Measurements from ENCODE around the gene FCRL6.

Gene FCRL6

GRCh38 chr1:159799446-159799985, 2.6 kb upstream of the FCRL6 start:
- no peak for DNase-seq

DNA sequence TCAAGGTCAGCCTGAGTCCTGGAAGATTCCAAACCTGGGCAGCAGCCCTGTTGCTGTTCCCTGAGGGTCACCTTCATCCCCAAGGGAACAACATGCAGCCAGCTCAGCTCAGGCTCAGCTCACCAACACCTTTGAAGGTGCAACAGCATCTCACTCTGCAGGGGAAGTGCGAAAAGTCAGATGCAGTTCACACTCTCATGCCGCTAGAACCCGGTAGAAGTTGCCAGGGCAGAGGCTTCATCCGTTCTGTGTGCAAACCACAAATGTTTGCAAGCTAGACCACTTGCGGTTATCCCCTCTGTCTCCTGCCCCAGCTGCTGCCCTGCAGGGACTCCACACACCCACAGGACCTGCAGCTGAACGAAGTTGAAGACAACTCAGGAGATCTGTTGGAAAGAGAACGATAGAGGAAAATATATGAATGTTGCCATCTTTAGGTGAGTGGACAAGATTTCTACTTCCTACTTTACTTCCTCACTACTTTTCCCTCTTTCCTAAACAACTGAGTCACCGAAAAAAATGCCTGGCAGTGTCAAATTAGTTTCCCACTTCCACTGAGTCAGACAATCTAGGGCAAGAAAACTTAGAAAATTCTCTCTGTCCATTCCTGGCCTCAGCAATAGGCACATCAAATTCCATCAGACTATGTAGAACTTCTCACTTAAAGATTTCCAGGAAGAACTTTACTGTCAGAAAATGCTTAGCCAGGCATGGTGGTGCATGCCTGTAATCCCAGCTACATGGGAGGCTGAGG, 1.8 kb upstream of the FCRL6 start:
- DNase-seq: peak; percentile 45

GRCh38 chr1:159803956-159804689, 2.0 kb downstream of the FCRL6 start:
- no peak for DNase-seq

GRCh38 chr1:159804924-159805323, 2.8 kb downstream of the FCRL6 start:
- no peak for DNase-seq

DNA sequence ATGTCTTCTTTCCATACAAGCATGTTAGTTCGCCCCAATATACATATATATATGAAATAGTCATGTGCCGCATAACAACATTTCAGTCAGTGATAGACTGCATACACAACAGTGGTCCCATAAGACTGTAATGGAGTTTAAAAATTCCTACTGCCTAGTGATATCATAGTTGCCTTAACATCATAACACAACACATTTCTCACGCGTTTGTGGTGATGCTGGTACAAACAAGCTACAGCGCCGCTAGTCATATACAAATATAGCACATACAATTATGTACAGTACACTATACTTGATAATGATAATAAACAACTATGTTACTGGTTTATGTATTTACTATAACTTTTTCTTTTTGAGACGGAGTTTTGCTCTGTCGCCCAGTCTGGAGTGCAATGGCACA, 13.8 kb downstream of the FCRL6 start:
- DNase-seq: no peak

GRCh38 chr1:159817276-159818041, 15.3 kb downstream of the FCRL6 start:
- no peak for DNase-seq

GRCh38 chr1:159821171-159821867, 19.2 kb downstream of the FCRL6 start:
- DNase-seq: no peak

GRCh38 chr1:159823406-159823805, 21.2 kb downstream of the FCRL6 start:
- DNase-seq: no peak

- DNase-seq: no peak
Observed at GRCh38 chr1:159825564-159825963, 23.4 kb downstream of the FCRL6 start.

- DNase-seq: peak; percentile 76
Observed at GRCh38 chr1:159826441-159827101, 24.4 kb downstream of the FCRL6 start, which contains the start of gene SLAMF8. TSS of gene SLAMF8 (plus strand) at chr1:159826873. CDS start at chr1:159826899, 26 bp downstream.

DNA sequence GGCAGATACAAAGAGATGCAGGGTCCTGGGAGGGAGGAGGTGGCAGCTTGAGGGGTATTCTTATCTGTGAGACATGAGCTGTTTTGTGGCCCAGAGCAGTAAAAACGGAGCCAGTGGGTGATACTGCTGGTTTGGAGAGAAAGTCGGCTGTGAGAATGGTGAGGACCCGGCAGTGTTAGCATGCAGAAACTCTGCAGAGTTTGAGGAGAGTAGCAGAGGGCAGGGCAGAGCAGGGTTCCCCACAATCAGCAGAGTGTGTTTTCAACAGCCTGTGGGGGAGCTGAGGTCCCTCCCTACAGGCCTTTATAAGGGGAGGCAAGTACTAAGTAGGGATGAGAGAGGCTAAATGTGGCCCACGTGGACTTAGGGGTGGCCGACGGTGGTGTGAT, 24.9 kb downstream of the FCRL6 start:
- no peak for DNase-seq

DNA sequence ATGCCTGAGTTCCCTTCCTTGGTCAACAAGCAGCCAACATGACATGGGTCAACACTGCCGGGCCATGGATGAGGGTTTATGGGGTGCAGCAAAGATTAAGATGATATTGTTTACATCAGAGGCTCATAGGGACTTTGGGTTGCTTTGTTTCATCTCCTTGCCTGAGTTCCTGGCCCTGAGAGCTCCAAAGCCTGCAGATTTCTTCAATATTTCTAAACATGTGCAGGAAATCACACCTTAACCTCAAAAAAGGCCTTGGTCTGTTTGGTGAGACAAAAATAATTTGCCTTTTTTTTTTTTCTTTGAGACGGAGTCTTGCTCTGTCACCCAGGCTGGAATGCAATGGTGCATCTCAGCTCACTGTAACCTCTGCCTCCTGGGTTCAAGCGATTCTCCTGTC, 25.4 kb downstream of the FCRL6 start:
- DNase-seq: peak; percentile 44

GRCh38 chr1:159828176-159828575, 26.0 kb downstream of the FCRL6 start:
- no peak for DNase-seq

DNA sequence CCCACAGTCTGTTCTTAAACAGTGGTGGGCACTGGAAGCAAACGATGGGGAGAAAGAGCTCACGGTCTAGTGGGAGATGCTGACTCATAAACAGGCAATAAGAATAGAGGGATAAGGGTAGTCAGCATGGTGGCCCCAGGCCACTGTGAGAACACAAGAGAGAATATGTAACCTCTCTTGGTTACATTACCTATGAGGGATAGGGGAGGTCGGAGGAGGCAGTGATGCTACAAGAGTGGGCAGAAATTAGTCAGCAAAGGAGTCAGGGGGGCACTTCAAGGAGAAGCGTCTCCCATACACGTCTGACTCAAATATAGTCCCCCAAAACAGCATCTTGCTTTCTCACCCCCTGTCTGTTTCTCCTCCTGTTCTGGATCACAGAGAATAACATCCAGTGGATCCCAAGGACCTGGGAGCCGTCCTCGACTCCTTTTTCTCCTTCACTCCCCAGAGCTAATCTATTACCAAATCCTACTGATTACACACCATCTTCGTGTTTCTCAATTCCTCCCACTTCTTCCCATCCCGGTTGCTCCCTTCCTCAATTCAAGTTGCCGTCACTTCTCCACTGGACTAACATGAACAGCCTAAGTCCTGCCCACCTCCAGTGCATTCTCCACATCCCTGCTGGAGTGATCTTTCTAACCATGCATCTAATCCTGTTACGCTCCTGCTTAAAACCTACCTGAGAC, 26.6 kb downstream of the FCRL6 start:
- DNase-seq: no peak

DNA sequence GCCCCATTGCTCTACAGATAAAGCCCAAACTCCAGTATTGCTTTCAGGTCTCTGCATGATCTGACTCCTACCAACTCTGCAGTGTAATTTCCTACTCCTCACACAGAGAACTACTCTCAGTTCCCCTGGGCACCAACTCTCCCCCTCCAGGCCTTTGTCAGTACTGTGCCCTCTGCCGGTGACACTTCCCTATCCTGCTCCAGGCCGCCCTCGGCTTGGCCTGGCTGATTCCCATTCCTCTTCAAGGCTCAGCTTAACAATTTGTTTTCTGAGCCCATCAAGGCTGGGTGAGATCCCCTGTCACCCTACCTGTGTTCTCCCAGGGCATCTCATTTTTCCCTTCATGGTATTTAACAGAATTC, 27.1 kb downstream of the FCRL6 start:
- no peak for DNase-seq

GRCh38 chr1:159829822-159830465, 27.8 kb downstream of the FCRL6 start:
- no peak for DNase-seq

DNA sequence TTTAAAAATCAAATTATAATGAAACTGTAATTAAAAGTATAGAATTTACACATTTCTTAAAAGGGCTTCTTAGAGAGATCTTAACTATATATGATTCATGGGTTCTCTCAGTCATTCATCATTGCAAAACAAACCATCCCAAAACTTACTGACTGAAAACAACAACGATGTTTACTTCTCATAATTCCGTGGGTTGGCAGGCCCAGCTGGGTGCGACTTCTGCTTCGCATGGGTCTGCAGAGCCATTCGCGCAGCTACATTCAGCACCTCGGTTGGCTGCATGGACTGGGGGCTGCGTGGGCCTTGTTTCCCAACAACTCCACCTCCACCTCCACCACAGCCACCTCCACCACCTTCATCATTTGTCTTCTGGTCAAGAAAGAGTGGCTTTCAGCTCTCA, 28.6 kb downstream of the FCRL6 start:
- no peak for DNase-seq

DNA sequence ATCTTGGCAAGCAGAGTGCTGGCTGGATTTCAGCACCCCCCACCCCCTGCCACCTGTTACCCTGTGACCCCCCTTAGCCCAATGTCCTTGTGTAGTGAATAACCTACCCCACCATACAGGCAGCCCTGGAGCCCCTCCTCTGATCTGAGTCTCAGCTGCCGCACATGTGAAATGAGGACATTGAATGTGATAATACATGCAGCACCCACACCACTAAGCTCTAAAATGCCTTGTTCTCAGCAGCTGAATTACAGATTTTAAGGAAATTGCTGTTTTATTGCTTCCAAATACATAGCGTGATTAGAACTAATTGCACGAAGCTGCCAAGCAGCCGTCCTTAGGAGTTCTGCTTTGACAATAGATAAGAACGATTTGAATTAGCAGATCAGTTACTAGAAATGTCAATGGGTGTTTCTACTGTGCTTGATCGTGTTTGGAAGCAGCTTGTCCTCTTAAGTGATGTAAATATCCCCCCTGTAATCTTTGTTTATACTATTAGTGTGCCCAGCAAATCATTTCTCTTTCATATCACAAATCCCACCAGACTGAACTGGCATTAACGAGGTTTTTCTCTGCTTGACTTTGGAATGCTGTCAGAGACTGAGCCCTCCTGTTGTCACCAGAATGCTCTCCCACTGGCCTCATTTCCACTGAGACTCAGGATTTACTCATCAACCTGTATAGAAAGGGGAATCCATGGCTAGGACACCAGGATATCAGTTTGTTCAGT, 29.4 kb downstream of the FCRL6 start:
- DNase-seq: no peak

DNA sequence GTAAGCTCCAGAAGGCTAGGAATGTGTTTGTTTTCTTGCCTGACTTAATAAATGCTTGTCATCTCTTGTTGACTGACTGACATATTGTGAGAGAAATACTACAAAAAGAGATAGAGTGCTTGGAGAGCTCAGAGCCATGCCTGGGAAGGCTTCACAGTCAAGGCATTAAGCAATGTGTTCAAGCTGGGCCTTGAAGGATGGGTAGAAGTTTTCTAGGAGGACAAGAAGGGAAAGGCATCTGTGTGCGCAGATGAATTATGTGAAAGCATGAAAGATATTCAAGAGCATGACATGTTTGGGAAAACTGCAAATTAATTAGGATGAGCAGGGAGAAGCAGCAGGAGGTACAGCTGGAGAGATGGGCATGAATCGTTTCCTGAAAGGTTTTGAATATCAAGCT, 30.1 kb downstream of the FCRL6 start:
- no peak for DNase-seq

DNA sequence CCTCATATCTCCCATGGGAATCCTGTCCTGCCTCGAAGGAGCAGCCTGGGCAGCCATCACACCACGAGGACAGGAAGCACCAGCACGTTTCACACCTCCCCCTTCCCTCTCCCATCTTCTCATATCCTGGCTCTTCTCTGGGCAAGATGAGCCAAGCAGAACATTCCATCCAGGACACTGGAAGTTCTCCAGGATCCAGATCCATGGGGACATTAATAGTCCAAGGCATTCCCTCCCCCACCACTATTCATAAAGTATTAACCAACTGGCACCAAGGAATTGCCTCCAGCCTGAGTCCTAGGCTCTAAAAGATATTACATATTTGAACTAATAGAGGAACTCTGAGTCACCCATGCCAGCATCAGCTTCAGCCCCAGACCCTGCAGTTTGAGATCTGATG, 33.2 kb downstream of the FCRL6 start:
- DNase-seq: no peak

Data from activated CD4-positive, alpha-beta T cell treated with anti-CD3 and anti-CD28 coated beads, Interleukin-2, amount 50 U/mL, for 16 hours (primary cell).